Measurements from ENCODE around the gene TMEM91.
A peak's percentile ranks its signal among the peaks of the same experiment; 100 is the strongest.
"Not testable (repeated sequence)": the region's sequence is repeated elsewhere in the genome, so short reads cannot be mapped to it uniquely, and the experiment has no call there.

Gene TMEM91

GRCh38 chr19:41366089-41366488, 10.2 kb upstream of the TMEM91 start:
- peak; percentile 18 for TF ChIP-seq CTCF (conservative IDR thresholded peaks at IDR 0.05; ENCODE audit: control insufficient read depth, insufficient read depth, low read depth, low read length)
- no peak for DNase-seq (ENCODE audit: low read depth)
- H3K4me3 ChIP-seq (ENCODE audit: control insufficient read depth, low read depth, low read length), result no peak overlapping the region

GRCh38 chr19:41367848-41368301, 8.5 kb upstream of the TMEM91 start:
- TF ChIP-seq CTCF (conservative IDR thresholded peaks at IDR 0.05; ENCODE audit: control insufficient read depth, insufficient read depth, low read depth, low read length), result no peak
- no peak overlapping the region for H3K4me3 ChIP-seq (ENCODE audit: control insufficient read depth, low read depth, low read length)
- DNase-seq (ENCODE audit: low read depth), result peak; percentile 93

- no peak overlapping the region for H3K4me3 ChIP-seq (ENCODE audit: control insufficient read depth, low read depth, low read length)
- no peak for TF ChIP-seq CTCF (conservative IDR thresholded peaks at IDR 0.05; ENCODE audit: control insufficient read depth, insufficient read depth, low read depth, low read length)
- no peak for DNase-seq (ENCODE audit: low read depth)
These were observed 6.6 kb upstream of the TMEM91 start for GRCh38 chr19:41369769-41370168.

- not testable (repeated sequence) for H3K4me3 ChIP-seq (ENCODE audit: control insufficient read depth, low read depth, low read length); DNase-seq (ENCODE audit: low read depth)
These were observed 5.2 kb upstream of the TMEM91 start for GRCh38 chr19:41371119-41371518.

GRCh38 chr19:41371541-41371940, 4.8 kb upstream of the TMEM91 start:
- no peak overlapping the region for H3K4me3 ChIP-seq (ENCODE audit: control insufficient read depth, low read depth, low read length)
- no peak for DNase-seq (ENCODE audit: low read depth)
- no peak for TF ChIP-seq CTCF (conservative IDR thresholded peaks at IDR 0.05; ENCODE audit: control insufficient read depth, insufficient read depth, low read depth, low read length)

- no peak for DNase-seq (ENCODE audit: low read depth)
- TF ChIP-seq CTCF (conservative IDR thresholded peaks at IDR 0.05; ENCODE audit: control insufficient read depth, insufficient read depth, low read depth, low read length), result no peak
- H3K4me3 ChIP-seq (ENCODE audit: control insufficient read depth, low read depth, low read length), result no peak overlapping the region
These were observed 3.8 kb upstream of the TMEM91 start for GRCh38 chr19:41372501-41372900.

- no peak for TF ChIP-seq CTCF (conservative IDR thresholded peaks at IDR 0.05; ENCODE audit: control insufficient read depth, insufficient read depth, low read depth, low read length)
- DNase-seq (ENCODE audit: low read depth), result peak; percentile 91
- H3K4me3 ChIP-seq (ENCODE audit: control insufficient read depth, low read depth, low read length), result no peak overlapping the region
These were observed 2.3 kb upstream of the TMEM91 start for GRCh38 chr19:41373993-41374392.

Measured in fibroblast of mammary gland (primary cell).